OCI-LY7 (cell line): ENCODE results near the gene CEND1. TPM values are rescaled to one million over a fixed set of nuclear protein-coding genes. Genes with fewer than 3 reads are reported as not detected.

Source experiments
- BruUV-seq: library from RNA; stranded (reverse); fragments of 400-500 nt; replicated peaks from 2 replicates; lab custom pipeline; 2021; lab: Mats Ljungman, UMichigan
- CTCF ChIA-PET: fragments of 300-600 bp; sonication (Branson Sonifier 250); formaldehyde crosslinking; loops from one replicate; lab custom pipeline; 2022; ENCODE audit warnings: antibody characterized with exemption; ENCODE audit not compliant: unreplicated experiment; lab: Charles Lee
- POLR2A ChIA-PET: fragments of 300-600 bp; sonication (Branson Sonifier 250); formaldehyde crosslinking; loops from one replicate; lab custom pipeline; 2022; ENCODE audit warnings: antibody characterized with exemption; lab: Charles Lee
- DNase-seq: peaks from one replicate; pipeline ENCODE4 v3.0.0-alpha.2; 2015; ENCODE audit warnings: low spot score
- H2AFZ ChIP-seq: fragments of 200-600 bp; sonication (generic), shearing (Covaris generic); 2 replicates; pipeline ENCODE4 v1.6.1; 2014; ENCODE audit warnings: mild to moderate bottlenecking, antibody characterized with exemption, low read length, moderate library complexity
- H3K27ac ChIP-seq: fragments of 200-600 bp; sonication (generic); 2 replicates; pipeline ENCODE4 v1.5.1; 2014; ENCODE audit warnings: mixed run types, low read depth, mild to moderate bottlenecking, moderate library complexity, low read length, inconsistent platforms; ENCODE audit not compliant: poor library complexity, severe bottlenecking
- H3K36me3 ChIP-seq: fragments of 200-600 bp; sonication (generic); 2 replicates; pipeline ENCODE4 v1.6.1; 2014; ENCODE audit warnings: mild to moderate bottlenecking, antibody characterized with exemption, low read length, moderate library complexity, mixed read lengths; ENCODE audit not compliant: insufficient read depth
- H3K4me1 ChIP-seq: fragments of 200-600 bp; sonication (generic); 2 replicates; pipeline ENCODE4 v1.5.1; 2014; ENCODE audit warnings: mild to moderate bottlenecking, low read length; ENCODE audit not compliant: insufficient read depth, poor library complexity, severe bottlenecking
- H3K4me2 ChIP-seq: fragments of 200-600 bp; sonication (generic); 2 replicates; pipeline ENCODE4 v1.6.1; 2014; ENCODE audit warnings: mild to moderate bottlenecking, low read length
- H3K4me3 ChIP-seq: fragments of 200-600 bp; sonication (generic); 2 replicates; pipeline ENCODE4 v1.5.1; 2014; ENCODE audit warnings: mild to moderate bottlenecking, low read depth, low read length; ENCODE audit not compliant: poor library complexity, severe bottlenecking
- H3K79me2 ChIP-seq: fragments of 200-600 bp; sonication (generic); 2 replicates; pipeline ENCODE4 v1.6.1; 2016; ENCODE audit warnings: low read depth, mild to moderate bottlenecking, low read length, moderate library complexity, mixed read lengths; ENCODE audit not compliant: insufficient read depth
- H3K9me2 ChIP-seq: fragments of 200-600 bp; sonication (generic); 2 replicates; pipeline ENCODE4 v1.6.1; 2016; ENCODE audit warnings: mild to moderate bottlenecking, low read length, mixed read lengths; ENCODE audit not compliant: insufficient read depth
- H3K9me3 ChIP-seq: fragments of 200-600 bp; sonication (generic); 2 replicates; pipeline ENCODE4 v1.6.1; 2014; ENCODE audit warnings: mild to moderate bottlenecking, mixed run types, low read length, mixed read lengths
- H4K20me1 ChIP-seq: fragments of 200-600 bp; sonication (generic); 2 replicates; pipeline ENCODE4 v1.6.1; 2014; ENCODE audit warnings: mild to moderate bottlenecking, antibody characterized with exemption, low read length, moderate library complexity, mixed read lengths; ENCODE audit not compliant: insufficient read depth
- CTCF ChIP-seq: fragments of 200-600 bp; sonication (generic); conservative IDR thresholded peaks from 2 replicates; pipeline ENCODE4 v1.5.1; 2014; ENCODE audit warnings: mild to moderate bottlenecking, antibody characterized with exemption, low read length, moderate library complexity, mixed read lengths
- EZH2phosphoT487 ChIP-seq: fragments of 200-600 bp; sonication (generic); IDR thresholded peaks from 2 replicates; pipeline ENCODE4 v1.6.1; 2018; ENCODE audit warnings: low read depth, borderline replicate concordance, mild to moderate bottlenecking, mixed run types, antibody characterized with exemption, low read length, moderate library complexity, mixed read lengths
- intact Hi-C: fragments of 100-400 bp; cut with micrococcal nuclease; formaldehyde crosslinking; loops from one replicate; pipeline ENCODE4 v1.10.0; 2022; ENCODE audit not compliant: unreplicated experiment
- total RNA-seq, 2 experiments: library from RNA; depleted of rRNA in 1 of 2; stranded (reverse); fragments of >200 nt in 1 of 2; shearing (Covaris generic) in 1 of 2; gene quantifications; 2 replicates each; pipeline ENCODE4 v1.2.3, GENCODE V29; 2014 to 2022

The CEND1 gene
- total RNA-seq, 2 experiments from 2014 or later, result 17.5 to 32.5 TPM

- POLR2A ChIA-PET, result no interaction called here
- no TSS peak for BruUV-seq
- Histone ChIP-seq H3K4me1 (peaks cover 19% of the 10 kb centered on the region), H3K9me2 (no peaks in the 10 kb centered on the region), H3K36me3 (peaks cover 8% of the 10 kb centered on the region; the same call in 1 of the 2 replicates), H3K9me3 (no peaks in the 10 kb centered on the region), H4K20me1 (0 out of 2 replicates have a peak, but pooled peaks cover 3% of the 10 kb centered on the region), H2AFZ (no peak overlapping the region), H3K27ac (no peak overlapping the region), H3K4me3 (no peak overlapping the region), H3K4me2 (no peak overlapping the region), H3K79me2 (no peaks in the 10 kb centered on the region)
- no peak for DNase-seq
- intact Hi-C loops, result no loop called here
- no peak for TF ChIP-seq CTCF
- CTCF ChIA-PET, result no interaction called here
Measured at GRCh38 chr11:833114-833791, 43.4 kb upstream of the CEND1 start.

GRCh38 chr11:832529-833113 is 42.7 kb upstream of the CEND1 start, which contains the start of gene CD151:
Gene CD151, plus strand, starts transcription at chr11:832952. Its CDS starts 3,118 bp downstream, at chr11:836070.
- no TSS peak for BruUV-seq
- no peaks in the 10 kb centered on the region for H3K79me2 ChIP-seq
- peaks cover 3% of the 10 kb centered on the region; the same call in 1 of the 2 replicates for H3K36me3 ChIP-seq
- H2AFZ ChIP-seq, result no peak within 1 kb of the TSS
- no peak for DNase-seq
- peaks cover 23% of the 10 kb centered on the region for H3K4me1 ChIP-seq
- CTCF ChIA-PET, result no interaction called here
- TF ChIP-seq EZH2phosphoT487, result no peak
- no peak for TF ChIP-seq CTCF
- no peaks in the 10 kb centered on the region for H3K9me3 ChIP-seq
- 0 out of 2 replicates have a peak, but pooled peaks cover 3% of the 10 kb centered on the region for H4K20me1 ChIP-seq
- intact Hi-C loops, result no loop called here
- POLR2A ChIA-PET, result no interaction called here
- H3K9me2 ChIP-seq, result no peaks in the 10 kb centered on the region
- no peak within 1 kb of the TSS for H3K27ac ChIP-seq
- H3K4me2 ChIP-seq, result no peak within 1 kb of the TSS; the same call in 1 of the 2 replicates
- no peak within 1 kb of the TSS for H3K4me3 ChIP-seq

- TF ChIP-seq EZH2phosphoT487 (no peak), CTCF (no peak)
- H2AFZ ChIP-seq, result no peak overlapping the region
- peaks cover 29% of the 10 kb centered on the region for H3K4me1 ChIP-seq
- H3K79me2 ChIP-seq, result no peaks in the 10 kb centered on the region
- no TSS peak for BruUV-seq
- 0 out of 2 replicates have a peak, but pooled peaks cover 3% of the 10 kb centered on the region for H4K20me1 ChIP-seq
- no peak for DNase-seq
- intact Hi-C loops, result no loop called here
- no peaks in the 10 kb centered on the region for H3K36me3 ChIP-seq
- POLR2A ChIA-PET, result no interaction called here
- H3K9me2 ChIP-seq, result no peaks in the 10 kb centered on the region
- no peak overlapping the region; the same call in 1 of the 2 replicates for H3K4me2 ChIP-seq
- no peak overlapping the region for H3K4me3 ChIP-seq
- CTCF ChIA-PET, result no interaction called here
- H3K27ac ChIP-seq, result no peak overlapping the region
- no peaks in the 10 kb centered on the region for H3K9me3 ChIP-seq
Measured at GRCh38 chr11:831961-832528, 42.2 kb upstream of the CEND1 start.
